Activated CD4-positive, alpha-beta T cell treated with anti-CD3 and anti-CD28 coated beads for 36 hours (primary cell): ENCODE data around the gene FLNA. TPM values are rescaled to one million over a fixed set of nuclear protein-coding genes. Genes with fewer than 3 reads are reported as not detected.
"Not testable (repeated sequence)": the region's sequence is repeated elsewhere in the genome, so short reads cannot be mapped to it uniquely, and the experiment has no call there.

ENCODE experiments used
- ATAC-seq: fragments of 200-7000 bp; cut with Tn5 transposase; one replicate; pipeline ENCODE4 v1.10.0; 2021; ENCODE audit warnings: mild to moderate bottlenecking, moderate library complexity
- CTCF ChIA-PET: fragments of 350-600 bp; sonication (Branson Sonifier 250); formaldehyde crosslinking; loops from one replicate; lab custom pipeline; 2021; ENCODE audit warnings: antibody characterized with exemption; lab: Charles Lee
- POLR2A ChIA-PET: fragments of 350-600 bp; sonication (Branson Sonifier 250); formaldehyde crosslinking; loops from one replicate; lab custom pipeline; 2021; ENCODE audit warnings: antibody characterized with exemption, inconsistent platforms; lab: Charles Lee
- DNase-seq: peaks from one replicate; pipeline ENCODE4 v3.0.0-alpha.2; 2020
- H3K27ac Mint-ChIP-seq: one replicate; pipeline ENCODE4 v1.8.0; 2021; ENCODE audit warnings: mixed read lengths
- H3K27me3 Mint-ChIP-seq: one replicate; pipeline ENCODE4 v1.8.0; 2021; ENCODE audit warnings: mixed read lengths
- H3K36me3 Mint-ChIP-seq: one replicate; pipeline ENCODE4 v1.8.0; 2021; ENCODE audit warnings: low read depth, mixed read lengths
- H3K4me1 Mint-ChIP-seq: one replicate; pipeline ENCODE4 v1.8.0; 2021; ENCODE audit warnings: mixed read lengths
- H3K4me3 Mint-ChIP-seq: one replicate; pipeline ENCODE4 v1.8.0; 2021; ENCODE audit warnings: mild to moderate bottlenecking, moderate library complexity, mixed read lengths
- H3K9me3 Mint-ChIP-seq: one replicate; pipeline ENCODE4 v1.8.0; 2021; ENCODE audit warnings: low read depth, mixed read lengths
- intact Hi-C, 2 experiments: fragments of 100-400 bp; cut with DNase I in 1 of 2; cut with micrococcal nuclease in 1 of 2; formaldehyde crosslinking; loops; one replicate each; pipeline versions ENCODE4 v1.14.2 to v1.15.1; 2022 to 2024; cut with DNase I, micrococcal nuclease
- total RNA-seq, 2 experiments: library from RNA; stranded (reverse); gene quantifications; one replicate each; pipeline ENCODE4 v1.2.3, GENCODE V29; 2021

Gene FLNA
- total RNA-seq, 2 experiments from 2014 or later: 891 to 1,083 TPM

DNA sequence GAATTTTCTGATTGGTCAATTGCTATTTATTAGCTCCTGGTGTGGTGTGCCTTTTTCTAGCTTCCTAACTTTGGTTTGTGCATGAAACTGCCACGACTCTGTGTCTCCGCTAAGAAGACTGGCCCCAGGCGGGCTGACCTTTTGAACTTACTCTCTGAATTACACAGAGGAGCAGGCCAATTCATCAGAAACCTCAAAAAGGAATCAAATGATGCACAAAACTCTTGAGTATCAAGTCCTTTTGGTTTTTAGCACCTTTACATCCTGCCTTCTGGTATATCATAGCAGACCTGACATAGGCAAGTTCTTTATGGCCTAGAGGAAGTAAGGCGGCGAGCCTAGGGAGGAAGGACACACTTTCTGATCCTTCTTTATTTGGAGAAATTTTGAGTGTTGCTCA, 61.3 kb downstream of the FLNA start:
- ChIA-PET CTCF (interaction anchor here (0.7 kb wide), 1 partner anchor 293 kb away, joined by 4 read pairs; the partner anchor contains the start of gene IRAK1), POLR2A (no interaction called here)
- DNase-seq (peak; percentile 64), ATAC-seq (peak; percentile 81)
- peak overlapping the region; percentile 78 for H3K27ac Mint-ChIP-seq
- intact Hi-C loops: no loop called here
- H3K36me3 Mint-ChIP-seq: no peaks in the 10 kb centered on the region
- H3K9me3 Mint-ChIP-seq: no peaks in the 10 kb centered on the region
- H3K4me1 Mint-ChIP-seq: peaks cover 60% of the 10 kb centered on the region
- H3K4me3 Mint-ChIP-seq: peak overlapping the region; percentile 4
- H3K27me3 Mint-ChIP-seq: no peaks in the 10 kb centered on the region

DNA sequence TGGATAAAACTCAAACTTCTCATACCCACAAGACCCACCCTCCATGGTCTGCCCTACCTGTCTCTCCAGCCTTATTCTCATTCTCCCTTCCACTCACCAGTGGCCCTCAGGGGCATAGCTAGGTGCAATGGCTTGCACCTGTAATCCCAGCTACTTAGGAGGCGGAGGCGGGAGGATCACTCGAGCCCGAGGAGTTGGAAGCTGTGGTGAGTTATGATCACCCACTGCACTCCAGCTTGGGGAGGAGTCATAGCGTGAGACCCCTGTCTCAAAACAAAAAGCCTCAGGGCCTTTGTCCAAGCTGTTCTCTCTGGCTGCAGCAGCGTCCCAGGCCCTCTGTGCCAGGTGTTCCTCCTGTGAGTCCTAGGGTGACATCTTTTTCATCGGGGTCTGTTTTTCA, 62.3 kb downstream of the FLNA start:
- H3K27me3 Mint-ChIP-seq: no peaks in the 10 kb centered on the region
- no peak overlapping the region for H3K27ac Mint-ChIP-seq
- CTCF ChIA-PET: interaction anchor here (0.9 kb wide), 1 partner anchor 345 kb away, joined by 4 read pairs; no protein-coding TSS in a partner anchor
- intact Hi-C loops: no loop called here
- DNase-seq: no peak
- H3K9me3 Mint-ChIP-seq: no peaks in the 10 kb centered on the region
- no peaks in the 10 kb centered on the region for H3K36me3 Mint-ChIP-seq
- peaks cover 61% of the 10 kb centered on the region for H3K4me1 Mint-ChIP-seq
- H3K4me3 Mint-ChIP-seq: no peak overlapping the region
- POLR2A ChIA-PET: no interaction called here
- no peak for ATAC-seq

DNA sequence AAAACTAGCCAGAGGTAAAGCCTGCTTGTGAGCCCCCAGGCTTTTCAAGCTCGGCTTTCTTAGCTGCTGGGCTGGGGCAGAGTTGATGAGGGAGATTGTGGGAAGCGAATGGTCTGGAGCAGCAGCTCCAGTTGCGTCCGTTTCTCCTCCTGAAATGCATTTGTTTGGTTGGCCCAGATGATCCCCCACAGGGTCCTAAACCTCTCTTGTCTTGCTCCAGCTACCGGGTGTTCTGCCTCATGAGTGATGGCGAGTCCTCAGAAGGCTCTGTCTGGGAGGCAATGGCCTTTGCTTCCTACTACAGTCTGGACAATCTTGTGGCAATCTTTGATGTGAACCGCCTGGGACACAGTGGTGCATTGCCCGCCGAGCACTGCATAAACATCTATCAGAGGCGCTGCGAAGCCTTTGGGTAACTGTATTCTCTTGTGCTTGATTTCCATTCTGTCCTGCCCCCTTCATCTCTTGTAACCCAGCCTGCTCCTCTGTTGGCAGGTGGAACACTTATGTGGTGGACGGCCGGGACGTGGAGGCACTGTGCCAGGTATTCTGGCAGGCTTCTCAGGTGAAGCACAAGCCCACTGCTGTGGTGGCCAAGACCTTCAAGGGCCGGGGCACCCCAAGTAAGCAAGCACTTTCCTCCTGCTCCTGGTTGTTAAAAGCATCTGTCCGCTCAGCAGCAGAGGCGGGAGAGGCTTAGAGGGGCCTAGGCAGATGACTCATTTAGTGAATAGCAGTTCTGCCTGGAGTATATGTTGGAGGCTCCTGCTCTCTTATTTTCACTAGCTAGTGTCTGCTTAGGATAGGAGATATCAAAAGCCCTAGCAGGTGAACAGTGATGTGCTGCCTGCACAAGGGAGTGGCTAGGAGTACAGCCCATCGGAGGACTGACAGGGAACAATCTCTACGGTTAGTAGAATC, 63.6 kb downstream of the FLNA start:
- peak; percentile 37 for ATAC-seq
- Mint-ChIP-seq H3K36me3 (no peaks in the 10 kb centered on the region), H3K27ac (no peak overlapping the region), H3K27me3 (no peaks in the 10 kb centered on the region), H3K9me3 (no peaks in the 10 kb centered on the region), H3K4me1 (peaks cover 60% of the 10 kb centered on the region), H3K4me3 (no peak overlapping the region)
- intact Hi-C loops: no loop called here
- ChIA-PET POLR2A (no interaction called here), CTCF (interaction anchor here (1.2 kb wide), 1 partner anchor 16 kb away, joined by 3 read pairs; no protein-coding TSS in a partner anchor)
- DNase-seq: no peak

DNA sequence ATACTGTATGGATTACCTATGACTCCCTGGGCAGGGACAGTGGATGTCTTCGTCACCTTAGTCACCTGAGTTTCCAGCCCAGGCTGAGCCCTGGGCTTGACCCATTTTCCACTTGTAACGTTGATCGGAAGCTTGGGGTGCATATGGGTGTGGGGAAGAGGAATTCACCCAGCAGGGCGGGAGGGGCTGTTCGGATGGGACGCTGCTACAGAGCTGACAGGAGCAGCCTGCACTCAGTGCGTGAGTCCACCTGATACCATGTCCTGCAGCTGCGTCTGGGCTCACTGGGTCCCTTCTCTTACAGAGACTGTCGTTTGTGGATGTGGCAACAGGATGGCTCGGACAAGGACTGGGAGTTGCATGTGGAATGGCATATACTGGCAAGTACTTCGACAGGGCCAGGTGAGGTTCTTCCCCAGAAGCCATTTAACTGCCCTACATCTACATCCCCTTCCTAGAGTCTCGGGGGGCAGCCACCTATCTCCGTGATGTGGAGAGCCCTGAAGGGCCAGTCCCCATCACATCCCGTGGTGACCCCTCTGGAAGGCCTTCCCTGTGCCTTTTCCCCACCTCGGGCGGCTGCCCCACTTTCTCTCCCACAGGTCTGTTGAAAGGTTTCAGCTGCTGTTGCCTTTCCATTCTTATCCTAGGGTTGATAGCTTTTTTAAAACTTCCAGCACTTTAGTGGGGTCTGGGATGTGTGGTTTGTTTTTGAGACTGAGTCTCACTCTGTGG, 65.2 kb downstream of the FLNA start:
- DNase-seq (no peak), ATAC-seq (no peak)
- Mint-ChIP-seq H3K27me3 (no peaks in the 10 kb centered on the region), H3K27ac (no peak overlapping the region), H3K9me3 (no peaks in the 10 kb centered on the region), H3K4me3 (no peak overlapping the region), H3K4me1 (peaks cover 51% of the 10 kb centered on the region), H3K36me3 (no peaks in the 10 kb centered on the region)
- intact Hi-C loops: no loop called here
- POLR2A ChIA-PET: no interaction called here
- CTCF ChIA-PET: interaction anchor here (0.6 to 1.7 kb wide), 5 partner anchors 7 to 174 kb away, joined by 3 to 8 read pairs (median 4); no protein-coding TSS in a partner anchor

DNA sequence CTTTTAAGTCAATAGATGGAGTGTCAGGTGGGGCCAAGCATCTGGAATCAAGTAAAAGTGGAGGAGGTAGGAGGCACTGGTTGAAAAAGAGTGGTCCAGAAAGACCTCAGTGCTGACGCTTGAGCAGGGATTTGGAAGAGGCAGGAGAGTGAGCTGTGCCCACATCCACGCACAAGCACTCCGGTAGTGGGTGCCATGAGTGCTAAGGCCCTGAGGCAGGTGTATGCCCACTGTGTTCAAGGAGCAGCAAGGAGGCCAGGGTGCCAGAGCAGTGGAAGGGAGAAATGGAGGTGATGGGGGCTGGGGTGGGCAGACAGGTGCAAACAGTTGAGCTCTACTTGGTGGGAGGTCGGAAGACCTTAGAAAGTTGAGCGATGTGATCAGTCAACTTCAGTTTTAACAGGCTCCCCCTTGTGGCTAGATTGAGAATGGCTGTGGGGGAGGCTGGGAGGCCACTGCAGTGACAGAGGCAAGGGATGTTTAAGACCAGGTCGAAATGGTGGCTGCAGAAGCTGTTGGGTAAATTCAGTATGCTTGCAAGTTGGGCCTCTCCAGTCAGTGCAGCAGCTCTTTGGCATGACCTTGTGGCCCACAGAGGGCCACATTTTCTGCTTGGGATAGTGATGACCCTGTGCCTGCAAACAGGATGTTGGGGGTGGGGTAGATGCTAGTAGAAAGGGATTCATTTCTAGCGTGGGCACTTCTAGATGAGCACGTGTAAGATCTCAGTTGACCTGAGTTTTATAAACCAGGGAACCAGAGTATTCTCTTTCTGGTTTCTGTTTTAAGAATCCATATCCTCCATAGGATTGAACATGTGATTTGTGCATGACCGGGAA, 66.1 kb downstream of the FLNA start:
- DNase-seq: peak; percentile 88
- POLR2A ChIA-PET: no interaction called here
- Mint-ChIP-seq H3K36me3 (no peaks in the 10 kb centered on the region), H3K27ac (peak overlapping the region; percentile 34), H3K27me3 (no peaks in the 10 kb centered on the region), H3K4me3 (no peak overlapping the region), H3K9me3 (no peaks in the 10 kb centered on the region), H3K4me1 (peaks cover 42% of the 10 kb centered on the region)
- CTCF ChIA-PET: interaction anchor here (0.6 to 1.7 kb wide), 8 partner anchors 8 to 510 kb away, joined by 3 to 8 read pairs (median 4); no protein-coding TSS in a partner anchor
- intact Hi-C loops: loop anchor here in 1 of 2 experiments (1.0 kb wide), 1 partner anchor 172 kb away; no protein-coding TSS in a partner anchor
- ATAC-seq: peak; percentile 69

DNA sequence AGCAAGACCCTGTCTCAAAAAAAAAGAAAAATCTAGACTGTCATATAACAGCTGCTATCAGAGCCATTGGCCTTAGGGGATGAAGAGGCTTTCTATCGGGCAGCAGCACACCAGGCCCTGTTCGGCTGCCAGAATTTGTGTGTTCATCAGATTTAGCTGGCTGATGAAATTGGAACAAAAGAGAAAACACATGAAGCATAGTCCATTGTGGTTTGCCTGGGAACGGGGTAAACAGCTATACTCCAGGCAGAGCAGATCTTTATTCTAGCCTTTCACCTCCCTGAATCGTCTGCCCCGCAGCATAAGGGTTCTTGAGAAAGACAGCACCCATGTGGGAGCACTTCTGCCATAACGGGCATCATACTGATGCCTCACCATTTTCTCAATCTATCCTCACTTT, 67.2 kb downstream of the FLNA start:
- ChIA-PET CTCF (interaction anchor here (1.2 kb wide), 1 partner anchor 11 kb away, joined by 3 read pairs; no protein-coding TSS in a partner anchor), POLR2A (no interaction called here)
- H3K36me3 Mint-ChIP-seq: no peaks in the 10 kb centered on the region
- DNase-seq: no peak
- intact Hi-C loops: no loop called here
- no peaks in the 10 kb centered on the region for H3K9me3 Mint-ChIP-seq
- ATAC-seq: no peak
- H3K27me3 Mint-ChIP-seq: no peaks in the 10 kb centered on the region
- peaks cover 33% of the 10 kb centered on the region for H3K4me1 Mint-ChIP-seq
- H3K4me3 Mint-ChIP-seq: no peak overlapping the region
- no peak overlapping the region for H3K27ac Mint-ChIP-seq

DNA sequence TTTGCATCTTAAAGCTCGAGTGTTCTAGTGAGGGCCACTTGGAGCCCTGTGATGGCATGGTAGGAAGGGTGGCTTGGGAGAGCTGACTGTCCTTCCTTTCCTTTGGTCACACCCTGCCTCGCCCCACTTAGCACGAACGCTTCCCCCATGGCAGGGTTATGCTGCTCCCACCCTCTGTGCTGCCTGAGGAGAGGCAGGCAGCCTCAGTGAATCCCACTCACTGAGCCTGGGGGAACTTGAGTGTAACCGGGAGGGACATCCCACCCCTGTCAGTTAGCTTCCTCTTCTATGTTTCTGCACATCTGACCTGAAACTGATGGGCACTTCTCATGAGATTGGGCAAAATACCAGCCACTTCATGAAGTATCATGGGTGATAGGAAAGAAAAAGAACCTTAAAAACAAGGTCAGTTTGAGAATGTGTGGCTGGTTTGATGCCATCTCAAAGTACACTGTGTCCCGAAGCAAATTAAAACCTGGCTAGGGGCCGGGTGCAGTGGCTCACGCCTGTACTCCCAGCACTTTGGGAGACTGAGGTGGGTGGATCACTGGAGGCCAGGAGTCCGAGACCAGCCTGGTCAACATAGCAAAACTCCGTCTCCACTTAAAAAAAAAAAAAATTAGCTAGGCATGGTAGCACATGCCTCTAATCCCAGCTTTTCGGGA, 68.8 kb downstream of the FLNA start:
- DNase-seq: no peak
- CTCF ChIA-PET: no interaction called here
- peaks cover 19% of the 10 kb centered on the region for H3K4me1 Mint-ChIP-seq
- H3K27ac Mint-ChIP-seq: no peak overlapping the region
- intact Hi-C loops: no loop called here
- H3K9me3 Mint-ChIP-seq: no peaks in the 10 kb centered on the region
- no peaks in the 10 kb centered on the region for H3K36me3 Mint-ChIP-seq
- ATAC-seq: no peak
- POLR2A ChIA-PET: interaction anchor here (0.6 kb wide), 1 partner anchor 133 kb away, joined by 4 read pairs; no protein-coding TSS in a partner anchor
- no peaks in the 10 kb centered on the region for H3K27me3 Mint-ChIP-seq
- no peak overlapping the region for H3K4me3 Mint-ChIP-seq

DNA sequence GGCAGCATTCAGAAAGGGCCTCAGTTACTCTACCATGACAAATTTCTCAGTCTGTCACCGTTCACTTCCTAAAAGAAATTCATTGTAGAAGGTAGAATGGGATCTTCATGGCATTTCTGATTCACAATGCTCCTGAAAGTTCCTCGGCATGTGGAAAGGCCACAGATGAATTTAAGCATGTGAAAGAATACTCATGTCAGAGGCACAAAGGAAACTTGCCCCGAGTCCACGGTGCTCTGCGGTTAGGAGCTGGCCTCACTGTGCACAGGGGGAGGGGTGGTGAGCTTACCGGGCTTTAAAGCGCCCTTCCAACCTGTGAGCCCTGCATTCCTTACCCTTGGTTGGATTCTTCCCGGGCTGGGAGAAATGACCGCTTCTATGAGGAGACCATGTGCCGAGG, 69.6 kb downstream of the FLNA start:
- H3K36me3 Mint-ChIP-seq: no peaks in the 10 kb centered on the region
- CTCF ChIA-PET: no interaction called here
- intact Hi-C loops: no loop called here
- DNase-seq (no peak), ATAC-seq (no peak)
- no peak overlapping the region for H3K27ac Mint-ChIP-seq
- peaks cover 18% of the 10 kb centered on the region for H3K4me1 Mint-ChIP-seq
- no peaks in the 10 kb centered on the region for H3K9me3 Mint-ChIP-seq
- POLR2A ChIA-PET: no interaction called here
- no peak overlapping the region for H3K4me3 Mint-ChIP-seq
- H3K27me3 Mint-ChIP-seq: no peaks in the 10 kb centered on the region

DNA sequence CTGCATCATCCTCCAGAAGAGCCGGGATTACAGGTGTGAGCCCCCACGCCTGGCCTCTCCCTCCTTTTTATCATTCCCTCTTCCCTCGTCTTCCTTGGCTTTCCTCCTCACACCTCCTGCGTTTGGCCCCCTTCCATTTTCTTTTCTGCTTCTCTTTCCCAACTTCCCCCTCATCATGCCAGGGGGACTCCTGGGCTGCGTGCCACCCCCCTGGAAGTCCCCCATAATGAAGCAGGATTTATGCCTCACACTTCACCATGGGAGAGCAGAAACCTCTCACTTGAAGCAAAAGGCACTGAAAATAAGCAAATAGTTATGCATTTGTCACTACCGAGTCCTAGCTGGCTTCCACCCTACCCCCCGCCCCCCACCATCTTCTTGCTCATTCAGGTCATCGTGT, 71.0 kb downstream of the FLNA start:
- H3K27ac Mint-ChIP-seq: no peak overlapping the region
- intact Hi-C loops: no loop called here
- no peak overlapping the region for H3K4me3 Mint-ChIP-seq
- no peaks in the 10 kb centered on the region for H3K9me3 Mint-ChIP-seq
- peaks cover 11% of the 10 kb centered on the region for H3K4me1 Mint-ChIP-seq
- DNase-seq: no peak
- ChIA-PET POLR2A (interaction anchor here (0.7 kb wide), 1 partner anchor 262 kb away, joined by 3 read pairs; no protein-coding TSS in a partner anchor), CTCF (no interaction called here)
- H3K27me3 Mint-ChIP-seq: no peaks in the 10 kb centered on the region
- H3K36me3 Mint-ChIP-seq: no peaks in the 10 kb centered on the region
- ATAC-seq: no peak

DNA sequence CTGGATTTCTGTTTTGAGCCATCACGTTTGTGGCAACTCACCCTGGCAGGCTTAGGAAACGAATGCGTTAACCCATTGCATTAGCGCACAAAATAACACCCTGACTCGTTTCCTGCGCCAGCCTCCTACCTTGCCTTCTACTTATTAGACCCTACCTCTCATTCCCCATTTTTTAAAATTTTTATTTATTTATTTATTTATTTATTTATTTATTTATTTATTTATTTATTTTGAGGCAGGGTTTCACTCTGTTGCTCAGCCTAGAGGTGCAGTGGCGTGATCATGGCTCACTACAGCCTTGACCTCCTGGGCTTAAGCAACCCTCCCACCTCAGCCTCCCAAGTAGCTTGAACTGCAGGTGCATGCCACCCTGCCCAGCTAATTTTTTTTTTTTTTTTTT, 71.4 kb downstream of the FLNA start:
- H3K4me1 Mint-ChIP-seq, CTCF ChIA-PET, H3K27me3 Mint-ChIP-seq, DNase-seq, intact Hi-C loops, H3K27ac Mint-ChIP-seq, H3K36me3 Mint-ChIP-seq, H3K4me3 Mint-ChIP-seq, H3K9me3 Mint-ChIP-seq, ATAC-seq: not testable (repeated sequence)
- POLR2A ChIA-PET: interaction anchor here (0.7 kb wide), 1 partner anchor 261 kb away, joined by 3 read pairs; no protein-coding TSS in a partner anchor
